GM19467 (cell line): Measurements from ENCODE around the gene SLC26A1.

Experiments used
- ATAC-seq: cut with Tn5 transposase; IDR thresholded peaks from one replicate; pipeline ENCODE4 v1.9.1; 2021; ENCODE audit warnings: mild to moderate bottlenecking, moderate library complexity; ENCODE audit not compliant: unreplicated experiment

Gene SLC26A1

GRCh38 chr4:966266-967112 lies 26.7 kb downstream of the SLC26A1 start:
- ATAC-seq, result no peak

DNA sequence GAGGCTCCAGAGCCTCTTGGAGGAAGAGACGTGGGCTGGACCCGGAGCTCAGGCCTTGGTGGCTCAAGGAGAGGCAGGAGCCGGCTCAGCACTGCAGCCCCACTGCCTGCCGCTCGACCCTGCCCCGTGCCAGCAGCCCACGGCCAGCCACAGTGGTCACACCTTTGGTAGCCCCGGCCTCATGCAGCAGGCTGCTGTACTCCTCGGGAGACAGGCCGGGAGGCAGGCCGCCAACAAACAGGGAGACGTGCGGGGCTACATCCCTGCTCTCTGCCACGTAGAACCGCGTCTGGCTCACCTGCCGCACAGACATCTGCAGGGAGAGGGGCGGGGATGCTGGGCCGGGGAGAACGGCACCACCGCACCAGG lies 27.5 kb downstream of the SLC26A1 start:
- ATAC-seq, result no peak

DNA sequence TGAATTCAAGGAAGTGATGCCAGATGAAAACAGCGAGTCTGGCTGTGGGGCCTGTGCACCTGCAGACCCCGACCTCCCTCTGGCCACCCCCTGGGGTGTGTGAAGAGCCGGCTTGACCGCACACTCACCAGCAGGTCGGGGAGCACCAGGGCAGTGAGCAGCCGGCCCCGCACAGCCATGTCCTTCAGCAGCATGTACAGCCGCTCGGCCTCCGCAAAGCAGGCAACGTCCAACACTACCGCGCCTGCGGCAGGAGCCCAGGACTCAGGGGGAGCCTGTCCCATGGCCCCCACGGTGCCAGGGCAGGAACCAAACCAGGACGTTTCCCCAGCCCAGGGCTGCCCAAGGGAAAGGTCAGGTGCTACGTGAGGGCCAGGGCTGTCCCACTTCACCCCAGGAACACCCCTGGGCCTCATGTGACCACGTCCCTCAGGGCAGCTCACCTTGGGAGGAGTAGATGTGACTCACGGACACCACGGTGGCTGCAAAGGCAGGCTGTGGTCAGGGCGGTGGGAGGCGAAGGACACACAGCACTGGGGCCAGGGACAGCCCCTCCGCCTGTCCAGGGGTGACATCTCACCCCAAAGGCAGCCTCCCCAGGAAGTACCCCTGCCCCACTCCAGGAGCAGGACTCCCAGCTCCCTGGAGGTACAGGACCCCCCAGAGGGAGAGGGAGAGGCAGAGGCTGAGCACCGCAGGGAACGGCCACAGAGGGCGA lies 28.0 kb downstream of the SLC26A1 start:
- ATAC-seq, result no peak

DNA sequence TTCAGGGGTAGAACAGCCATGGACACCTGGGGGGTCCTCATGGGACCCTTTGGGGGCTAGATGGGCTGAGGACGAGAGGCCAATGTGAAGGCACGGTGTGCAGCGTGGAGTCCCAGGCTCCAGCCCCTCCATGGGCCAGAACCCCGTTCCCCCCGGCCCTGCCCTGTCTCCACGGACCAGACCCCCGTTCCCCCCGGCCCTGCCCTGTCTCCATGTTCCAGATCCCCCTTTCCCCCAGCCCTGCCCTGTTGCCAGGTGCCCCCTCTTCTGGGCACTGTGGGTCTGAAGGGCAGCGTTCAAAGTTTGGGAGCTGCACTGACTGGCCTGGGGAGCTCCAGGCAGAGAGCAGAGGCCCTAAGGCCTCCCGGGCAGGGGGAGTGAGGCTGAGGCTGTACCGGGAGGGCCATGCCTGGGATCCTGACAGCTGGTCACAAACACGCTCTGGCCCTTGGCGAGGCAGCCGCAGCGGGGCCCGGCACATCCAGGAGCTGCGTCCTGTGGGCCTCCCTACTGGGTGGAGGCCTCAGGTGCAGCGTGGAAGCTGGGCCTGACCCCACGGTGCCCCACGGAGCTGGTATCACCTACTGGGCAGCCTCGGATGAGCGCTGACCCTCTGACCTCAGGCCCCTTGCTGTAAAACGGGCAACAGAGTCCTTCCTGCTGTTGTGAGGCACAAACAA lies 28.7 kb downstream of the SLC26A1 start:
- no peak for ATAC-seq

DNA sequence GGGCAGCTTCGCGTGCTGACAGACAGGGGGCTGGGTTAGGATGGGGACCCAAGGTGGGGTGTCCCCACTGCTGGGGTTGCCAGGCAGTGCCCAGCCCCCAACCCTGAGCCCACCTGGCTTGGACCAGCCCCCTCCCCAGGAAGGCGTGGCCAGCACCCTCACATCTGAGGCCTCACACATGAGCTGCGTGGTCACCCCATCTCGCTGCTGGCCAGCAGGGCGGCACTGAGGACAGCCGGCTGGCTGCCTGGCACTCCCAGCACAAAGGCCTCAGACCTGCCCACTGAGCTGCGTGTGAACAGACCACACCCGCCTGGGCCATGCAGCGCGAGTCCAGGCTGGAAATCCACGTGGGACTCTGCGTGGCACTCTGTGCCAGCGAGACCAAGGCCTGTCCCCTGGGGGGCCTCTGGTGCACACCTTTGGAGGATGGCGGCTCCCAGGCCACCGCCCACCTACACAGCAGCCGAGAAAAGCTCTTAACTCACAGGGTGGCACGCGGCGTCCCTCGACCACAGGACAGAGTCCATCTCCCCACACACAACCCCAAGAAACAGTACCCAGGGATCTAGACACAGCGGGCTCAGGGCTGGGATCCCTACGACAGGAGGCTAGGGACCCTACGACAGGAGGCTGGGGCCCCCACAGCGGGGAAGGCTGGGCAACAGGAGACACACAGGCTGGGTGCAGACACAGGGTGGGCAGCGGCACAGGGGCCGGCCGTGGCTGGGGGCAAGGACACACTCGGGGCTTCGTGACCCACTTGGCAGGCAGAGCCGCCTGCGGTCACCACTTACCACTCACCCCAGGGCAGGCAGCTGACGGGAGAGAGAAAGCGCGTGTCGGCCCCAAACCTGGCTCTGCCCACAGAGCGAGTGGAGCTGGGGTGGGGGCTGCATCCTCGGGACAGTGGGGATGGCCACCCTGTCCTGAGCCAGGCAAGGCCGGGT lies 29.7 kb downstream of the SLC26A1 start:
- no peak for ATAC-seq

DNA sequence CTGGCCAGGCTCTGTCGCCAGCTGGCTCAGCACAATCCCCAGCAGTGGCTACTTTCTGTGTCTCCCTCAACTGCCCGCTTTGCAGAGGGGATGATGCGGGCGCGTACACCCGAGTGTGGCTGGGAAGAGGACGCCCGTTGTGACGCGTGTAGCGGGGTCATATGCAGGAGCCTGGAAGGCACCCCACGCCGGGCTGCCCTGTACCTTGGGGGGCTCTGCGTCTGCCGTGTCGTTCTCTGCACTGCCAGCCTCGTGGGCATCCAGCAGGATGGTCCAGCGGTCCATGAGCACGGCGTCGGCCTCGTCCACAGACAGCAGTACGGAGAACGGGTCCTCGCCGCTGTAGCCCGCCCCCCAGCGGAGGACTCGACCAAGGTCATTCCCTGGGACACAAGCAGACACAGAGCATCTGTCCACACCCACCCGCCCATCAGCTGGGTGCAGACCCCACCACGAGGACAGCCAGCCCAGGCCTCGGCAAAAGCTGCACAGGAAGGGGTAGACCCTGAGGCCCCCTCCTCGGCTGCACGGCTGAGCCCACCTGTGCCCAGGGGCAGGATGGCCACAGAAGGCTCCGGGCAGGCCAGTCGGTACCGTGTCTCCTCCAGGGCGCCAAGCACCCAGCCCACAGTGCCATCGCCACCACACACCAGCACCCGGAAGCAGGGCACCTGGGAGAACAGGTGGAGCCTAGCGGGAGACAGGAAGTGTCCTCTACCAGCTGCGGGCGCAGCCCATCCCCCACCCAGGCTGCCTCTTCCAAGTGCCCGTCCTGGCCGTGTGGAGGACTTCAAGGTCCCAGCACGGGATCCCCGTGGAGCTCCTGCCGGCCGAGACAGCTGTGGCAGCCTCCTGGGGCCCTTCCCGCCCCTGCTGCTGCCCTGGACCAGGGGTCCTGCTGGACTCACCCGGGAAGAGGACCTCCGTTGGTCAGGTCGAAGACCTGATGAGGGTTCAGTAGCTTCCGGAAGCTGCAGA lies 30.7 kb downstream of the SLC26A1 start:
- no peak for ATAC-seq

- no peak for ATAC-seq
These were observed 31.6 kb downstream of the SLC26A1 start for GRCh38 chr4:961351-962230.

GRCh38 chr4:960636-961350 lies 32.4 kb downstream of the SLC26A1 start:
- no peak for ATAC-seq

GRCh38 chr4:960140-960635 lies 33.0 kb downstream of the SLC26A1 start:
- ATAC-seq, result no peak

- ATAC-seq, result no peak
These were observed 33.7 kb downstream of the SLC26A1 start for GRCh38 chr4:959338-960139.

- ATAC-seq, result no peak
These were observed 34.4 kb downstream of the SLC26A1 start for GRCh38 chr4:958696-959337.

GRCh38 chr4:958314-958665 lies 34.9 kb downstream of the SLC26A1 start:
- ATAC-seq, result no peak

GRCh38 chr4:957581-958313 lies 35.5 kb downstream of the SLC26A1 start:
- ATAC-seq, result no peak

DNA sequence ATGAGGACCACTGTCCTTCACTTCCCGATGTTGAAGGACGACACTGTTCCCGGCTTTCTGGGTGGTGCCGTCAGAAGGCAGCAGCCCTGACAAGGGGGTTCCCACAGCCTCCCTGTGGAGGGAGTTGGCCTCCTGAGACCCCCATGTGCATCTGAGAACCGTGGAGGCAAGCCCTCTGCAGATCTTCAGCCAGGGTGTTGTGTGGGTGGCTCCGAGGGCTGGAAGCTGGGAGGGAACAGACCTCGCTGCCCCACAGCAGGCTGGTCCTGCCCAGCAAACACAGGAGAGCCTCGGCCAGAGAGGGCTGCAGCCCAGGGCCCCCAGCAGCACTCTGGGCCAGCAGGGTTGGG lies 36.0 kb downstream of the SLC26A1 start:
- ATAC-seq, result no peak

- ATAC-seq, result no peak
These were observed 36.5 kb downstream of the SLC26A1 start for GRCh38 chr4:956531-957230.
